Suprapubic skin (tissue), 4 donors: Measurements from ENCODE around the gene ACE. TPM values are rescaled to one million over a fixed set of nuclear protein-coding genes. Genes with fewer than 3 reads are reported as not detected.

ENCODE experiments used
- DNase-seq, 2 donors: peaks; one replicate each; pipeline ENCODE4 v3.0.0-alpha.2; 2019; ENCODE audit warnings: low spot score in 2 of 2
- H3K27ac ChIP-seq: fragments of 200-600 bp; sonication (generic); one replicate; pipeline ENCODE4 v1.5.1; 2019
- H3K27me3 ChIP-seq: fragments of 200-600 bp; sonication (generic); one replicate; pipeline ENCODE4 v1.5.1; 2019
- H3K36me3 ChIP-seq: fragments of 200-600 bp; sonication (generic); one replicate; pipeline ENCODE4 v1.5.1; 2019
- H3K4me1 ChIP-seq: fragments of 200-600 bp; sonication (generic); one replicate; pipeline ENCODE4 v1.5.1; 2019
- H3K4me3 ChIP-seq: fragments of 200-600 bp; sonication (generic); one replicate; pipeline ENCODE4 v1.5.1; 2019; ENCODE audit warnings: mild to moderate bottlenecking
- H3K9me3 ChIP-seq: fragments of 200-600 bp; sonication (generic); one replicate; pipeline ENCODE4 v1.5.1; 2019
- CTCF ChIP-seq, 2 donors: fragments of 200-600 bp in 1 of 2; fragments of 450-650 bp in 1 of 2; sonication (generic) in 1 of 2; IDR thresholded peaks; one replicate each; pipeline ENCODE4 v1.5.1; 2016 to 2019; ENCODE audit warnings: antibody characterized with exemption in 2 of 2, mild to moderate bottlenecking in 1 of 2, moderate library complexity in 1 of 2
- EP300 ChIP-seq: sonication (generic); formaldehyde crosslinking; IDR thresholded peaks from one replicate; pipeline ENCODE4 v1.6.1; 2017; ENCODE audit warnings: antibody characterized with exemption
- POLR2A ChIP-seq, 2 donors: fragments of 450-650 bp; IDR thresholded peaks; one replicate each; pipeline ENCODE4 v1.6.1; 2017; ENCODE audit warnings: antibody characterized with exemption in 2 of 2, mild to moderate bottlenecking in 2 of 2, moderate library complexity in 2 of 2
- POLR2AphosphoS5 ChIP-seq, 3 donors: sonication (generic); formaldehyde crosslinking; IDR thresholded peaks; one replicate each; pipeline ENCODE4 v1.6.1; 2017; ENCODE audit warnings: antibody characterized with exemption in 3 of 3
- whole genome bisulfite sequencing: methylation state at CpG from one replicate; pipeline ENCODE4 v1.1.5; 2018; 5-methylcytosine and 5-hydroxymethylcytosine counted together
- total RNA-seq, 4 donors: library from RNA; depleted of rRNA; stranded (reverse); fragments of >200 nt; gene quantifications; one replicate each; pipeline ENCODE4 v1.1.0, GENCODE V29; 2016

Gene ACE
- total RNA-seq, 4 donors from 2014 or later = 0.79 to 6.3 (median 4.0) TPM

GRCh38 chr17:63542942-63543821 lies 66.3 kb downstream of the ACE start:
- no peaks in the 10 kb centered on the region for H3K9me3 ChIP-seq
- H3K36me3 ChIP-seq = no peaks in the 10 kb centered on the region
- H3K27me3 ChIP-seq = peaks cover 20% of the 10 kb centered on the region
- H3K4me1 ChIP-seq = peaks cover 5% of the 10 kb centered on the region
- no peak for DNase-seq
- TF ChIP-seq CTCF (IDR thresholded peaks at IDR 0.05) (no peak), POLR2A (IDR thresholded peaks at IDR 0.05) (no peak), EP300 (no peak), POLR2AphosphoS5 (IDR thresholded peaks at IDR 0.05) (no peak)
- 55% methylated on average over 11 of the region's 15 CpGs for WGBS
- no peak overlapping the region for H3K27ac ChIP-seq
- H3K4me3 ChIP-seq = no peak overlapping the region

- Histone ChIP-seq H3K4me1 (no peaks in the 10 kb centered on the region), H3K36me3 (no peaks in the 10 kb centered on the region), H3K4me3 (no peak overlapping the region), H3K27ac (no peak overlapping the region), H3K9me3 (no peaks in the 10 kb centered on the region), H3K27me3 (peaks cover 12% of the 10 kb centered on the region)
- DNase-seq = no peak
- TF ChIP-seq POLR2A (IDR thresholded peaks at IDR 0.05) = no peak
Observed at GRCh38 chr17:63543822-63544420, 67.1 kb downstream of the ACE start.

- WGBS = 78% methylated on average over 4 of the region's 13 CpGs
- Histone ChIP-seq H3K27ac (no peak overlapping the region), H3K4me3 (no peak overlapping the region), H3K27me3 (peaks cover 5% of the 10 kb centered on the region), H3K9me3 (no peaks in the 10 kb centered on the region), H3K4me1 (peaks cover 6% of the 10 kb centered on the region), H3K36me3 (no peaks in the 10 kb centered on the region)
- TF ChIP-seq EP300 (no peak), CTCF (IDR thresholded peaks at IDR 0.05) (no peak), POLR2A (IDR thresholded peaks at IDR 0.05) (no peak), POLR2AphosphoS5 (IDR thresholded peaks at IDR 0.05) (no peak)
- no peak for DNase-seq
Observed at GRCh38 chr17:63544467-63545301, 67.8 kb downstream of the ACE start.

- H3K9me3 ChIP-seq = no peaks in the 10 kb centered on the region
- no peak overlapping the region for H3K27ac ChIP-seq
- DNase-seq = no peak
- no peaks in the 10 kb centered on the region for H3K36me3 ChIP-seq
- 84% methylated on average over 8 of the region's 9 CpGs for WGBS
- no peak overlapping the region for H3K4me3 ChIP-seq
- H3K4me1 ChIP-seq = peaks cover 7% of the 10 kb centered on the region
- H3K27me3 ChIP-seq = no peaks in the 10 kb centered on the region
- TF ChIP-seq POLR2A (IDR thresholded peaks at IDR 0.05) (no peak), EP300 (no peak), CTCF (IDR thresholded peaks at IDR 0.05) (no peak), POLR2AphosphoS5 (IDR thresholded peaks at IDR 0.05) (no peak)
Observed at GRCh38 chr17:63546308-63547082, 69.6 kb downstream of the ACE start.

GRCh38 chr17:63547083-63547523 lies 70.2 kb downstream of the ACE start:
- Histone ChIP-seq H3K4me1 (peaks cover 10% of the 10 kb centered on the region), H3K4me3 (no peak overlapping the region), H3K36me3 (no peaks in the 10 kb centered on the region), H3K27ac (no peak overlapping the region), H3K9me3 (no peaks in the 10 kb centered on the region), H3K27me3 (no peaks in the 10 kb centered on the region)
- DNase-seq = no peak
- WGBS = 66% methylated on average over 5 of the region's 5 CpGs
- TF ChIP-seq CTCF (IDR thresholded peaks at IDR 0.05) (no peak), POLR2A (IDR thresholded peaks at IDR 0.05) (no peak), EP300 (no peak), POLR2AphosphoS5 (IDR thresholded peaks at IDR 0.05) (no peak)
